Colonic mucosa (tissue), 4 donors: ENCODE measurements around the gene CFAP97D2. TPM values are rescaled to one million over a fixed set of nuclear protein-coding genes. Genes with fewer than 3 reads are reported as not detected.

Experiments
- DNase-seq: peaks from one replicate; pipeline ENCODE4 v3.0.0-alpha.2; 2020
- H3K27ac ChIP-seq: fragments of 200-600 bp; one replicate; pipeline ENCODE4 v1.8.0; 2021
- H3K27me3 ChIP-seq: fragments of 200-600 bp; one replicate; pipeline ENCODE4 v1.8.0; 2021
- H3K36me3 ChIP-seq: fragments of 200-600 bp; one replicate; pipeline ENCODE4 v1.8.0; 2021
- H3K4me1 ChIP-seq: fragments of 200-600 bp; one replicate; pipeline ENCODE4 v1.8.0; 2021; ENCODE audit warnings: mild to moderate bottlenecking
- H3K4me3 ChIP-seq: fragments of 200-600 bp; one replicate; pipeline ENCODE4 v1.8.0; 2021
- H3K9ac ChIP-seq, 2 donors: one replicate each; pipeline ENCODE4 v1.7.0; 2013; ENCODE audit warnings: control low read depth in 2 of 2, low read depth in 2 of 2, low read length in 2 of 2
- H3K9me3 ChIP-seq: fragments of 200-600 bp; one replicate; pipeline ENCODE4 v1.8.0; 2021
- CTCF ChIP-seq: fragments of 200-600 bp; IDR thresholded peaks from one replicate; pipeline ENCODE4 v1.8.0; 2022; ENCODE audit warnings: antibody characterized with exemption, mild to moderate bottlenecking
- intact Hi-C: fragments of 100-400 bp; cut with DNase I; formaldehyde crosslinking; loops from one replicate; pipeline ENCODE4 v1.14.1; 2022
- total RNA-seq, 2 donors: library from RNA; stranded (reverse); fragmentation: NEBNext Ultra II Directional in 1 of 2; extraction: Animal tissue kit (Norgen Biotek cat#: 25700) in 1 of 2; gene quantifications; one replicate each; pipeline ENCODE4 v1.2.1, GENCODE V29; 2021
- donor health status: healthy.
- donor health status: DM: no; HTN: no; CAD: no.
- donor health status: DM: no; HTN: no; CAD: no.

Gene CFAP97D2
- total RNA-seq, 2 donors from 2014 or later = not detected

- H3K9me3 ChIP-seq = no peaks in the 10 kb centered on the region
- TF ChIP-seq CTCF = no peak
- H3K4me1 ChIP-seq = peaks cover 4% of the 10 kb centered on the region
- no peak overlapping the region for H3K27ac ChIP-seq
- no peak for DNase-seq
- intact Hi-C loops = no loop called here
- no peaks in the 10 kb centered on the region for H3K36me3 ChIP-seq
- H3K4me3 ChIP-seq = no peak overlapping the region
- no peak overlapping the region for H3K9ac ChIP-seq
- no peaks in the 10 kb centered on the region for H3K27me3 ChIP-seq
These were observed 42.5 kb upstream of the CFAP97D2 start for GRCh38 chr13:114136576-114136975.

- no peak for DNase-seq
- H3K27me3 ChIP-seq = no peaks in the 10 kb centered on the region
These were observed 38.7 kb upstream of the CFAP97D2 start for GRCh38 chr13:114140131-114140905.

GRCh38 chr13:114140906-114141250, 38.2 kb upstream of the CFAP97D2 start:
- intact Hi-C loops = no loop called here

More at GRCh38 chr13:114140131-114140905, 38.7 kb upstream of the CFAP97D2 start:
- no peaks in the 10 kb centered on the region for H3K36me3 ChIP-seq
- TF ChIP-seq CTCF = no peak
- intact Hi-C loops = no loop called here
- H3K9me3 ChIP-seq = no peaks in the 10 kb centered on the region
- no peak overlapping the region for H3K27ac ChIP-seq
- H3K4me3 ChIP-seq = no peak overlapping the region
- peak overlapping the region in 1 of 2 donors; percentile 51 for H3K9ac ChIP-seq
- peaks cover 11% of the 10 kb centered on the region for H3K4me1 ChIP-seq

GRCh38 chr13:114141261-114141996, 37.6 kb upstream of the CFAP97D2 start:
- DNase-seq = no peak

More at GRCh38 chr13:114140906-114141250, 38.2 kb upstream of the CFAP97D2 start:
- no peaks in the 10 kb centered on the region for H3K27me3 ChIP-seq
- peaks cover 11% of the 10 kb centered on the region for H3K4me1 ChIP-seq
- no peak overlapping the region for H3K4me3 ChIP-seq
- H3K9ac ChIP-seq = peak overlapping the region in 1 of 2 donors; percentile 51
- H3K36me3 ChIP-seq = no peaks in the 10 kb centered on the region
- no peaks in the 10 kb centered on the region for H3K9me3 ChIP-seq
- no peak for TF ChIP-seq CTCF
- H3K27ac ChIP-seq = no peak overlapping the region
- DNase-seq = no peak

GRCh38 chr13:114142137-114142550, 36.9 kb upstream of the CFAP97D2 start:
- no peaks in the 10 kb centered on the region for H3K36me3 ChIP-seq
- TF ChIP-seq CTCF = no peak
- peaks cover 11% of the 10 kb centered on the region for H3K4me1 ChIP-seq
- H3K27ac ChIP-seq = no peak overlapping the region
- H3K9ac ChIP-seq = peak overlapping the region in 1 of 2 donors; percentile 61
- no peak overlapping the region for H3K4me3 ChIP-seq
- intact Hi-C loops = no loop called here
- H3K9me3 ChIP-seq = no peaks in the 10 kb centered on the region
- DNase-seq = no peak
- no peaks in the 10 kb centered on the region for H3K27me3 ChIP-seq

More at GRCh38 chr13:114141261-114141996, 37.6 kb upstream of the CFAP97D2 start:
- Histone ChIP-seq H3K4me3 (no peak overlapping the region), H3K27ac (no peak overlapping the region), H3K27me3 (no peaks in the 10 kb centered on the region), H3K9ac (no peak overlapping the region), H3K4me1 (peaks cover 11% of the 10 kb centered on the region), H3K36me3 (no peaks in the 10 kb centered on the region), H3K9me3 (no peaks in the 10 kb centered on the region)
- no peak for TF ChIP-seq CTCF
- intact Hi-C loops = no loop called here
